PC-3 (cell line): Measurements from ENCODE around the gene NEURL3. TPM values are rescaled to one million over a fixed set of nuclear protein-coding genes. Genes with fewer than 3 reads are reported as not detected.

Experiments
- ATAC-seq: fragments of 200-7000 bp; cut with Tn5 transposase; 2 replicates; pipeline ENCODE4 v1.9.1; 2020; ENCODE audit warnings: mild to moderate bottlenecking, moderate library complexity
- BruUV-seq: library from RNA; stranded (reverse); fragments of 400-500 nt; replicated peaks from 2 replicates; lab custom pipeline; 2021; lab: Mats Ljungman, UMichigan
- CTCF ChIA-PET: fragments of 300-600 bp; sonication (Branson Sonifier 250); formaldehyde crosslinking; loops from one replicate; lab custom pipeline; 2022; ENCODE audit warnings: antibody characterized with exemption; lab: Charles Lee
- POLR2A ChIA-PET: fragments of 300-600 bp; sonication (Branson Sonifier 250); formaldehyde crosslinking; loops from one replicate; lab custom pipeline; 2022; ENCODE audit warnings: antibody characterized with exemption; ENCODE audit not compliant: unreplicated experiment; lab: Charles Lee
- DNase-seq: peaks from one replicate; pipeline ENCODE4 v3.0.0-alpha.2; 2015
- H2AFZ ChIP-seq: fragments of 300-600 bp; sonication (generic); 2 replicates; pipeline ENCODE4 v1.6.0; 2016; ENCODE audit warnings: antibody characterized with exemption, low read length
- H3F3A ChIP-seq: fragments of 300-600 bp; sonication (generic); one replicate; pipeline ENCODE4 v1.6.0; 2017; ENCODE audit warnings: antibody characterized with exemption, low read length, control low read depth, mild to moderate bottlenecking; ENCODE audit not compliant: unreplicated experiment
- H3K27ac ChIP-seq: fragments of 300-600 bp; sonication (generic); 2 replicates; pipeline ENCODE4 v1.5.1; 2016; ENCODE audit warnings: mild to moderate bottlenecking, low read length
- H3K27me3 ChIP-seq: fragments of 300-600 bp; sonication (generic); 2 replicates; pipeline ENCODE4 v1.6.1; 2016; ENCODE audit warnings: low read length, mixed read lengths
- H3K36me3 ChIP-seq: fragments of 300-600 bp; sonication (generic); 2 replicates; pipeline ENCODE4 v1.6.1; 2016; ENCODE audit warnings: low read depth, mixed run types, low read length, mixed read lengths
- H3K4me1 ChIP-seq: fragments of 300-600 bp; sonication (generic); 2 replicates; pipeline ENCODE4 v1.5.1; 2016; ENCODE audit warnings: low read length; ENCODE audit not compliant: insufficient read depth
- H3K4me2 ChIP-seq: fragments of 300-600 bp; sonication (generic); 2 replicates; pipeline ENCODE4 v1.6.0; 2016; ENCODE audit warnings: low read length
- H3K4me3 ChIP-seq: fragments of 300-600 bp; sonication (generic); 2 replicates; pipeline ENCODE4 v1.5.1; 2016; ENCODE audit warnings: mild to moderate bottlenecking, low read length, mixed read lengths
- H3K79me2 ChIP-seq: fragments of 300-600 bp; sonication (generic); 2 replicates; pipeline ENCODE4 v1.6.1; 2017; ENCODE audit warnings: low read length, mixed read lengths
- H3K9ac ChIP-seq: fragments of 300-600 bp; sonication (generic); 2 replicates; pipeline ENCODE4 v1.6.0; 2016; ENCODE audit warnings: mild to moderate bottlenecking, low read length
- H3K9me2 ChIP-seq: fragments of 300-600 bp; sonication (generic); replicated peaks from 2 replicates; pipeline ENCODE4 v1.6.1; 2016; ENCODE audit warnings: mixed run types, low read length, mixed read lengths
- H3K9me3 ChIP-seq: fragments of 300-600 bp; sonication (generic); 2 replicates; pipeline ENCODE4 v1.6.1; 2016; ENCODE audit warnings: low read length, mixed read lengths
- H4K20me1 ChIP-seq: fragments of 300-600 bp; sonication (generic); 2 replicates; pipeline ENCODE4 v1.6.1; 2016; ENCODE audit warnings: low read length, mixed read lengths
- CTCF ChIP-seq: fragments of 300-600 bp; sonication (generic); conservative IDR thresholded peaks from 2 replicates; pipeline ENCODE4 v1.5.1; 2017; ENCODE audit warnings: antibody characterized with exemption, low read depth, mild to moderate bottlenecking, low read length
- EZH2 ChIP-seq: fragments of 300-600 bp; sonication (generic); IDR thresholded peaks from one replicate; pipeline ENCODE4 v1.6.1; 2017; ENCODE audit warnings: antibody characterized with exemption, mild to moderate bottlenecking, low read length; ENCODE audit not compliant: unreplicated experiment
- EZH2phosphoT487 ChIP-seq: fragments of 300-600 bp; sonication (generic); IDR thresholded peaks from 2 replicates; pipeline ENCODE4 v1.6.1; 2018; ENCODE audit warnings: mild to moderate bottlenecking, antibody characterized with exemption, low read length, borderline replicate concordance
- intact Hi-C: fragments of 100-400 bp; cut with micrococcal nuclease; formaldehyde crosslinking; loops from 2 replicates; pipeline ENCODE4 v1.9.0; 2023
- total RNA-seq: library from RNA; depleted of rRNA; stranded (reverse); fragments of >200 nt; gene quantifications from 2 replicates; pipeline ENCODE4 v1.2.3, GENCODE V29; 2014

The NEURL3 gene
- total RNA-seq, 1 experiment from 2014 or later = 0.18 TPM

- no TSS peak for BruUV-seq
These were observed 33.5 kb upstream of the NEURL3 start for GRCh38 chr2:96538487-96539214.

GRCh38 chr2:96537734-96538486 is 32.8 kb upstream of the NEURL3 start:
- no peaks in the 10 kb centered on the region for H3K9me2 ChIP-seq
- ChIA-PET POLR2A (no interaction called here), CTCF (no interaction called here)
- H3K36me3 ChIP-seq = no peaks in the 10 kb centered on the region
- no peak overlapping the region for H3K9ac ChIP-seq
- intact Hi-C loops = no loop called here
- H3K27ac ChIP-seq = no peak overlapping the region
- no peaks in the 10 kb centered on the region for H3F3A ChIP-seq
- no TSS peak for BruUV-seq
- no peaks in the 10 kb centered on the region for H3K27me3 ChIP-seq
- H3K9me3 ChIP-seq = no peaks in the 10 kb centered on the region
- peaks cover 31% of the 10 kb centered on the region for H3K4me1 ChIP-seq
- no peaks in the 10 kb centered on the region for H4K20me1 ChIP-seq
- no peaks in the 10 kb centered on the region for H3K79me2 ChIP-seq
- no peak for TF ChIP-seq CTCF
- no peak for TF ChIP-seq EZH2
- TF ChIP-seq EZH2phosphoT487 = no peak
- DNase-seq (no peak), ATAC-seq (no peak)
- no peak overlapping the region for H2AFZ ChIP-seq
- peak overlapping the region; percentile 75 for H3K4me3 ChIP-seq
- peak overlapping the region; percentile 87 for H3K4me2 ChIP-seq

More at GRCh38 chr2:96538487-96539214, 33.5 kb upstream of the NEURL3 start:
- Histone ChIP-seq H3K9me2 (no peaks in the 10 kb centered on the region), H3K9me3 (no peaks in the 10 kb centered on the region), H4K20me1 (no peaks in the 10 kb centered on the region), H3F3A (no peaks in the 10 kb centered on the region), H3K4me3 (no peak overlapping the region), H2AFZ (no peak overlapping the region), H3K4me1 (peaks cover 25% of the 10 kb centered on the region), H3K27me3 (no peaks in the 10 kb centered on the region), H3K27ac (no peak overlapping the region), H3K9ac (no peak overlapping the region), H3K36me3 (no peaks in the 10 kb centered on the region), H3K79me2 (no peaks in the 10 kb centered on the region), H3K4me2 (no peak overlapping the region)
- TF ChIP-seq EZH2 (no peak), EZH2phosphoT487 (no peak), CTCF (no peak)
- ATAC-seq (no peak), DNase-seq (no peak)
- intact Hi-C loops = no loop called here
- CTCF ChIA-PET = no interaction called here
- POLR2A ChIA-PET = no interaction called here
